Measurements from ENCODE around the gene DDX39B. TPM values are rescaled to one million over a fixed set of nuclear protein-coding genes. Genes with fewer than 3 reads are reported as not detected.

DDX39B gene
- total and polyA plus RNA-seq, 9 donors: 212 to 404 (median 339) TPM

DNA sequence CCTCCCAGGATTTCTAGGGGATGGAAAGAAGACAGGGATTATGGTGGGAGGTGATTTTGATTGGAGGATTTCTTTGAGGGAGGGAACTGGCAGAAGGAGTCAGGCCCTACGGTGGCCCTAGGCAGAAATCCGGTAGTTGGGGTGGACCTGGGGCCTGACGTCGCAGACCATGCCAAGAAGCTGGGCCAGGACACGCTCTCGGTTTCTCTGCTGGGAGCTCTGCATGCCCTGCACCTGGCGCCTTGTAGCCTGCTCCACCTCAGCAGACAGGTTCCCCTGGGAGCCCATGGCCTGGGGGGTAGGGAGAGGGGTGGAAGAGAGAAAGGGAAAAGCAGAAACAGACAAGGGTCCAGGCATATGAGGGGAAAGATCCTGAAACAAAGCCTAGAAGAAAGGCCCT is 3.5 kb upstream of the DDX39B start:
- no peak for DNase-seq
- Histone ChIP-seq H3K36me3 (no peaks in the 10 kb centered on the region), H3K4me3 (no peak overlapping the region), H3K4me1 (ENCODE audit: insufficient read depth) (peaks cover 6% of the 10 kb centered on the region), H3K9me3 (no peaks in the 10 kb centered on the region), H3K27ac (no peak overlapping the region), H3K27me3 (no peaks in the 10 kb centered on the region)
- WGBS, 3 donors: 75 to 78% (median 78%) methylated on average over 7 of the region's 7 CpGs
- intact Hi-C loops (cut with DNase I): loop anchor here in 3 of 4 donors (5.0 to 10.0 kb wide), 5 partner anchors 37 to 290 kb away; partner anchors contain the start of genes AIF1 (in 1 of the 3) and LTB (in 1 of the 3)
- TF ChIP-seq POLR2A (IDR thresholded peaks at IDR 0.05): no peak
- TF ChIP-seq EP300 (IDR thresholded peaks at IDR 0.05): no peak
- TF ChIP-seq, protein P1, sequence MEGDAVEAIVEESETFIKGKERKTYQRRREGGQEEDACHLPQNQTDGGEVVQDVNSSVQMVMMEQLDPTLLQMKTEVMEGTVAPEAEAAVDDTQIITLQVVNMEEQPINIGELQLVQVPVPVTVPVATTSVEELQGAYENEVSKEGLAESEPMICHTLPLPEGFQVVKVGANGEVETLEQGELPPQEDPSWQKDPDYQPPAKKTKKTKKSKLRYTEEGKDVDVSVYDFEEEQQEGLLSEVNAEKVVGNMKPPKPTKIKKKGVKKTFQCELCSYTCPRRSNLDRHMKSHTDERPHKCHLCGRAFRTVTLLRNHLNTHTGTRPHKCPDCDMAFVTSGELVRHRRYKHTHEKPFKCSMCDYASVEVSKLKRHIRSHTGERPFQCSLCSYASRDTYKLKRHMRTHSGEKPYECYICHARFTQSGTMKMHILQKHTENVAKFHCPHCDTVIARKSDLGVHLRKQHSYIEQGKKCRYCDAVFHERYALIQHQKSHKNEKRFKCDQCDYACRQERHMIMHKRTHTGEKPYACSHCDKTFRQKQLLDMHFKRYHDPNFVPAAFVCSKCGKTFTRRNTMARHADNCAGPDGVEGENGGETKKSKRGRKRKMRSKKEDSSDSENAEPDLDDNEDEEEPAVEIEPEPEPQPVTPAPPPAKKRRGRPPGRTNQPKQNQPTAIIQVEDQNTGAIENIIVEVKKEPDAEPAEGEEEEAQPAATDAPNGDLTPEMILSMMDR (IDR thresholded peaks at IDR 0.05): no peak

- intact Hi-C loops (cut with DNase I): loop anchor here in 3 of 4 donors (5.0 to 10.0 kb wide), 5 partner anchors 38 to 290 kb away; partner anchors contain the start of genes AIF1 (in 1 of the 3) and LTB (in 1 of the 3)
- Histone ChIP-seq H3K36me3 (no peaks in the 10 kb centered on the region), H3K27ac (no peak overlapping the region), H3K27me3 (no peaks in the 10 kb centered on the region), H3K4me1 (ENCODE audit: insufficient read depth) (peaks cover 10% of the 10 kb centered on the region), H3K4me3 (no peak overlapping the region), H3K9me3 (no peaks in the 10 kb centered on the region)
- TF ChIP-seq EP300 (IDR thresholded peaks at IDR 0.05) (no peak), POLR2A (IDR thresholded peaks at IDR 0.05) (no peak)
- TF ChIP-seq, protein P1 (IDR thresholded peaks at IDR 0.05): no peak
- 67 to 72% (median 69%) methylated on average over 2 of the region's 2 CpGs for WGBS, 3 donors
- no peak for DNase-seq
Measured at GRCh38 chr6:31544676-31545075, 2.9 kb upstream of the DDX39B start.

- Histone ChIP-seq H3K4me3 (no peak overlapping the region), H3K4me1 (ENCODE audit: insufficient read depth) (peaks cover 17% of the 10 kb centered on the region), H3K27ac (no peak overlapping the region), H3K36me3 (no peaks in the 10 kb centered on the region), H3K9me3 (no peaks in the 10 kb centered on the region), H3K27me3 (no peaks in the 10 kb centered on the region)
- TF ChIP-seq POLR2A (IDR thresholded peaks at IDR 0.05) (no peak), EP300 (IDR thresholded peaks at IDR 0.05) (no peak)
- TF ChIP-seq, protein P1 (IDR thresholded peaks at IDR 0.05): no peak
- intact Hi-C loops (cut with DNase I): loop anchor here in 2 of 4 donors (10.0 kb wide), 2 partner anchors 71 to 291 kb away; partner anchors contain the start of gene AIF1 (in 1 of the 2)
- WGBS, 3 donors: 84 to 90% (median 87%) methylated on average over 6 of the region's 6 CpGs
- no peak for DNase-seq
Measured at GRCh38 chr6:31543639-31544038, 1.8 kb upstream of the DDX39B start.

DNA sequence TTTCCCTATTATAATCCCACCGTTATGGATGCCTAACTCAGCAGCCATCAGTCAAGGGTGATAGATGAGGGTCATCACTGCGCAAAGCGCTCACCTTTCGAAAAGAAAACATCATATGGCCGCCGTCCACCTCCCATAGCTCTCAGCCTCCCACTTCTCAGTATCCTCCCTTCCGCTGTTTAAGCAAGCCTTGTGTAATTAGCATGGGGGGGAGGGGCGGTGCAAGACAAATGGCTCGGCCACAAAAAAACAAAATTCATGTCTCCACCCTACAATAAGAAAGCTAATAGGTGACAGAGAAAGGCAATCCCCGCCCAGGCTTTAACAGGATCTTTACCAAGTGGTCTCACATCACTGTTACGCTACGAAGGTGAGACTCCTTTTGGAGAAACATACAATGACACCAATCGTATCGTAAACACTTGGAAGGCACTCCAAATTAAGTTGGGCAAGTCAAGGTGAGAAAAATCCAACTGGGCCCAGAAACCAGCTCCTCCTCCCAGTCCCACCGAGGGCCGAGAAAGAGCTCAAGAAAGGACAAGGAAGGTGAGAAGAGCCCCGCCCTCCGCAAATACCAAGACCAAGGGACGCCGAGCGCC is 645 bp downstream of the DDX39B start:
- peak in 4 of 5 donors; percentile 36 to 62 (median 52) for DNase-seq
- peak overlapping the region; percentile 63 for H3K4me3 ChIP-seq
- H3K36me3 ChIP-seq: no peaks in the 10 kb centered on the region
- intact Hi-C loops (cut with DNase I): loop anchor here in 2 of 4 donors (10.0 kb wide), 2 partner anchors 74 to 294 kb away; partner anchors contain the start of gene AIF1 (in 1 of the 2)
- H3K27ac ChIP-seq: peak overlapping the region; percentile 80 to 97
- H3K4me1 ChIP-seq (ENCODE audit: insufficient read depth): peaks cover 11% of the 10 kb centered on the region
- TF ChIP-seq, protein P1 (IDR thresholded peaks at IDR 0.05): no peak
- TF ChIP-seq POLR2A (IDR thresholded peaks at IDR 0.05) (no peak), EP300 (IDR thresholded peaks at IDR 0.05) (no peak)
- 0% methylated on average over 21 of the region's 21 CpGs for WGBS, 3 donors
- H3K9me3 ChIP-seq: no peaks in the 10 kb centered on the region
- H3K27me3 ChIP-seq: no peaks in the 10 kb centered on the region
